Ovary (tissue), 3 donors: ENCODE measurements around the gene KCNJ8.

Experiments used
- POLR2A ChIP-seq: fragments of 450-650 bp; IDR thresholded peaks from one replicate; pipeline ENCODE4 v1.6.1; 2017; ENCODE audit warnings: antibody characterized with exemption, mild to moderate bottlenecking, moderate library complexity
- TF ChIP-seq, protein P1 (sequence below), 3 donors: fragments of 450-650 bp in 2 of 3; fragments of 200-600 bp in 1 of 3; IDR thresholded peaks; one replicate each; pipeline versions ENCODE4 v1.5.1 to v1.8.0; 2016 to 2022; ENCODE audit warnings: antibody characterized with exemption in 3 of 3, mild to moderate bottlenecking in 1 of 3
- donor health status: DM: no; HTN: no; CAD: no.

DNA sequence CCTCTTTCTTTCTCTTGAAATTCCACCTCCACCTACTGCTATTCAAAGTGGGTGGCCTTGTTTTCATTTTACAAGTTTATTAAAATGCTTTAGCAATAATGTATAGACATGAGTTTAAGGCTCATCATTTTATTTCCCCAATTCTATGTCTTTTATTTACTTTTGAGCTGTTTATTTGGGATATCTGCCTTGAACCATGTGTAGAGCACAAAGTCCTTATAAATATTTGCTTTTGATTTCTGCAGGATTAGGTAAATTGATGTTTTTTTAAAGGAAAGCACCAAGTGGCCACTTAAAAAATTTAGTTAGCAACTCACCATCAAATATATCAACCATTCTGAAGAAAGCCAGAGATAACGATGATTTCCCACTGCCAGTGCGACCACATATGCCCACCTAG, 39.8 kb upstream of the KCNJ8 start:
- TF ChIP-seq, protein P1, sequence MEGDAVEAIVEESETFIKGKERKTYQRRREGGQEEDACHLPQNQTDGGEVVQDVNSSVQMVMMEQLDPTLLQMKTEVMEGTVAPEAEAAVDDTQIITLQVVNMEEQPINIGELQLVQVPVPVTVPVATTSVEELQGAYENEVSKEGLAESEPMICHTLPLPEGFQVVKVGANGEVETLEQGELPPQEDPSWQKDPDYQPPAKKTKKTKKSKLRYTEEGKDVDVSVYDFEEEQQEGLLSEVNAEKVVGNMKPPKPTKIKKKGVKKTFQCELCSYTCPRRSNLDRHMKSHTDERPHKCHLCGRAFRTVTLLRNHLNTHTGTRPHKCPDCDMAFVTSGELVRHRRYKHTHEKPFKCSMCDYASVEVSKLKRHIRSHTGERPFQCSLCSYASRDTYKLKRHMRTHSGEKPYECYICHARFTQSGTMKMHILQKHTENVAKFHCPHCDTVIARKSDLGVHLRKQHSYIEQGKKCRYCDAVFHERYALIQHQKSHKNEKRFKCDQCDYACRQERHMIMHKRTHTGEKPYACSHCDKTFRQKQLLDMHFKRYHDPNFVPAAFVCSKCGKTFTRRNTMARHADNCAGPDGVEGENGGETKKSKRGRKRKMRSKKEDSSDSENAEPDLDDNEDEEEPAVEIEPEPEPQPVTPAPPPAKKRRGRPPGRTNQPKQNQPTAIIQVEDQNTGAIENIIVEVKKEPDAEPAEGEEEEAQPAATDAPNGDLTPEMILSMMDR (IDR thresholded peaks at IDR 0.05): no peak
- no peak for TF ChIP-seq POLR2A
